PC-3 (cell line): ENCODE data around the gene ZNF627.

ENCODE experiments used
- EZH2 ChIP-seq: fragments of 300-600 bp; sonication (generic); IDR thresholded peaks from one replicate; pipeline ENCODE4 v1.6.1; 2017; ENCODE audit warnings: antibody characterized with exemption, mild to moderate bottlenecking, low read length; ENCODE audit not compliant: unreplicated experiment
- TF ChIP-seq, protein P1 (sequence below): fragments of 300-600 bp; sonication (generic); conservative IDR thresholded peaks from 2 replicates; pipeline ENCODE4 v1.5.1; 2017; ENCODE audit warnings: antibody characterized with exemption, low read depth, mild to moderate bottlenecking, low read length

DNA sequence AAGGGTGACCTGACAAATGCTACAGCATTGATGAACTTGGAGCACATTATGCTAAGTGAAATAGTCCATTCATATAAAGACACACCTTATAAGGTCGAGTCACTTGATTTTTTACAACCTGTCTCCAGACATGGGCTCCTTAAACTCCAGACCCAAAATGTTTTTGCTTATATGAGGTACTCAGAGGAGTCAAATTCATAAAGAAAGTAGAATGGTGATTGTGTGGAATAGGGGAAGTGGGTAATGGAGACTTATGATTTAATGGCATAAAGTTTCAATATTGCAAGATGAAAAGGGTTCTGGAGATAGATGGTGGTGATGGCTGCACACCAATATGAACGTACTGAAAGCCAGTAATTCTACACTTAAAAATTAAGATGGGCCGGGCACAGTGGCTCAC is 59.3 kb downstream of the ZNF627 start:
- TF ChIP-seq, protein P1, sequence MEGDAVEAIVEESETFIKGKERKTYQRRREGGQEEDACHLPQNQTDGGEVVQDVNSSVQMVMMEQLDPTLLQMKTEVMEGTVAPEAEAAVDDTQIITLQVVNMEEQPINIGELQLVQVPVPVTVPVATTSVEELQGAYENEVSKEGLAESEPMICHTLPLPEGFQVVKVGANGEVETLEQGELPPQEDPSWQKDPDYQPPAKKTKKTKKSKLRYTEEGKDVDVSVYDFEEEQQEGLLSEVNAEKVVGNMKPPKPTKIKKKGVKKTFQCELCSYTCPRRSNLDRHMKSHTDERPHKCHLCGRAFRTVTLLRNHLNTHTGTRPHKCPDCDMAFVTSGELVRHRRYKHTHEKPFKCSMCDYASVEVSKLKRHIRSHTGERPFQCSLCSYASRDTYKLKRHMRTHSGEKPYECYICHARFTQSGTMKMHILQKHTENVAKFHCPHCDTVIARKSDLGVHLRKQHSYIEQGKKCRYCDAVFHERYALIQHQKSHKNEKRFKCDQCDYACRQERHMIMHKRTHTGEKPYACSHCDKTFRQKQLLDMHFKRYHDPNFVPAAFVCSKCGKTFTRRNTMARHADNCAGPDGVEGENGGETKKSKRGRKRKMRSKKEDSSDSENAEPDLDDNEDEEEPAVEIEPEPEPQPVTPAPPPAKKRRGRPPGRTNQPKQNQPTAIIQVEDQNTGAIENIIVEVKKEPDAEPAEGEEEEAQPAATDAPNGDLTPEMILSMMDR: no peak
- no peak for TF ChIP-seq EZH2
